ENCODE results near the gene WFDC10B.
"Not testable (repeated sequence)": the region's sequence is repeated elsewhere in the genome, so short reads cannot be mapped to it uniquely, and the experiment has no call there.

WFDC10B gene

GRCh38 chr20:45646875-45647274 is 57.9 kb downstream of the WFDC10B start:
- DNase-seq, result no peak

GRCh38 chr20:45645869-45646268 is 59.0 kb downstream of the WFDC10B start:
- DNase-seq, result not testable (repeated sequence)

GRCh38 chr20:45641076-45641475 is 63.7 kb downstream of the WFDC10B start:
- not testable (repeated sequence) for DNase-seq

- no peak for DNase-seq
These were observed 65.1 kb downstream of the WFDC10B start for GRCh38 chr20:45639687-45640086.

GRCh38 chr20:45636513-45636912 is 68.3 kb downstream of the WFDC10B start:
- DNase-seq, result no peak
